Muscle of leg (tissue), 11 donors: ENCODE results near the gene TIPARP. TPM values are rescaled to one million over a fixed set of nuclear protein-coding genes. Genes with fewer than 3 reads are reported as not detected.
"Not testable (repeated sequence)": the region's sequence is repeated elsewhere in the genome, so short reads cannot be mapped to it uniquely, and the experiment has no call there.

Experiments
- DNase-seq: peaks from one replicate; pipeline ENCODE4 v3.0.0; 2013
- H3K27ac ChIP-seq: one replicate; pipeline ENCODE4 v1.5.1; 2013; ENCODE audit warnings: mild to moderate bottlenecking, low read length, control low read depth
- H3K27me3 ChIP-seq: one replicate; pipeline ENCODE4 v1.6.1; 2013; ENCODE audit warnings: low read length; ENCODE audit not compliant: control insufficient read depth, insufficient read depth
- H3K36me3 ChIP-seq: one replicate; pipeline ENCODE4 v1.6.1; 2013; ENCODE audit warnings: low read length; ENCODE audit not compliant: control insufficient read depth, insufficient read depth
- H3K4me1 ChIP-seq: one replicate; pipeline ENCODE4 v1.6.1; 2013; ENCODE audit warnings: low read length; ENCODE audit not compliant: control insufficient read depth, insufficient read depth
- H3K4me3 ChIP-seq: one replicate; pipeline ENCODE4 v1.5.1; 2013; ENCODE audit warnings: low read length, control low read depth
- H3K9me3 ChIP-seq: replicated peaks from 2 replicates; pipeline ENCODE4 v1.6.1; 2013; ENCODE audit warnings: low read depth, low read length; ENCODE audit not compliant: control insufficient read depth
- WGBS: methylation state at CpG from one replicate; pipeline ENCODE4 v1.1.5; 2013; ENCODE audit warnings: missing lambda C conversion rate; ENCODE audit not compliant: insufficient coverage; 5-methylcytosine and 5-hydroxymethylcytosine counted together
- polyA plus RNA-seq, 8 donors: library from polyadenylated mRNA; unstranded; fragments of 120-200 nt; gene quantifications; one replicate each; pipeline versions ENCODE4 v1.2.1 to v1.2.3, GENCODE V29; 2013; ENCODE audit warnings: inconsistent platforms in 1 of 8, low replicate concordance in 1 of 8; ENCODE audit not compliant: insufficient read length in 8 of 8, insufficient read depth in 1 of 8
- total RNA-seq: library from RNA; stranded (reverse); fragments of 120-200 nt; gene quantifications from one replicate; pipeline ENCODE4 v1.2.4, GENCODE V29; 2013

Gene TIPARP
- total and polyA plus RNA-seq, 9 donors = 5.1 to 11.5 (median 7.3) TPM

DNA sequence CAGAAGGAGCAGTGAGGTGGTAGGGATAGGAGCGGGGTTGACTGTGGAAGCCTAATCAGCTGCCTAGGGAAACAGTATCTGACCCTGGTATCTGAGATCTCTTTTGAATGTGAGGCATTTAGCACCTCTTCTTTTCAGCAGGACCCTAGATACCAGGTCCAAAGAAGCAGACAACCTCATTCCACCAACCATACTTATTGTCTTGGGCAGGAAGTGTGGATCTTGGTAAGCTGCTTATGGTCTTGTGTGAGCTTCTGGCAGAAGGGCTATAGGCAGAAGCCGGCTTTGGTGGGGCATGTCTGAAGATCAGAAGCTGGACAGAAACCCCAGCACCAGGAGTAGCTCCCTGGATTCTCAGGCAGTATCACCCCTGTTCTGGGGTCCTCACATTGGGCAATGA lies 65.6 kb downstream of the TIPARP start:
- H3K27me3 ChIP-seq = no peaks in the 10 kb centered on the region
- DNase-seq = no peak
- no peaks in the 10 kb centered on the region for H3K9me3 ChIP-seq
- H3K36me3 ChIP-seq = no peaks in the 10 kb centered on the region
- WGBS = 100% methylated on average over 1 of the region's 2 CpGs
- H3K4me1 ChIP-seq = peaks cover 6% of the 10 kb centered on the region
- H3K27ac ChIP-seq = no peak overlapping the region
- H3K4me3 ChIP-seq = no peak overlapping the region

DNA sequence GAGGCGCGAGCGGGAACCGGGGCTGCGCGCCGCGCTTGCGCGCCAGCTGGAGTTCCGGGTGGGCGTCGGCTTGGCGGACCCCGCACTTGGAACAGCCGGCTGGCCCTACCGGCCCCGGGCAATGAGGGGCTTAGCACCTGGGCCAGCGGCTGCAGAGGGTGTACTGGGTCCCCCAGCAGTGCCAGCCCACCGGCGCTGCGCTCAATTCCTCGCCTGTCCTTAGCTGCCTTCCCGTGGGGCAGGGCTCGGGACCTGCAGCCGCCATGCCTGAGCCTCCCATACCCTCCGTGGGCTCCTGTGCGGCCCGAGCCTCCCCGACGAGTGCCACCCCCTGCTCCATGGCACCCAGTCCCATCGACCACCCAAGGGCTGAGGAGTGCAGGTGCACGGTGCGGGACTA lies 66.2 kb downstream of the TIPARP start:
- H3K27me3 ChIP-seq, H3K9me3 ChIP-seq, DNase-seq, H3K36me3 ChIP-seq, H3K27ac ChIP-seq, H3K4me1 ChIP-seq, H3K4me3 ChIP-seq: not testable (repeated sequence)
- WGBS = over 99% methylated on average over 22 of the region's 34 CpGs

DNA sequence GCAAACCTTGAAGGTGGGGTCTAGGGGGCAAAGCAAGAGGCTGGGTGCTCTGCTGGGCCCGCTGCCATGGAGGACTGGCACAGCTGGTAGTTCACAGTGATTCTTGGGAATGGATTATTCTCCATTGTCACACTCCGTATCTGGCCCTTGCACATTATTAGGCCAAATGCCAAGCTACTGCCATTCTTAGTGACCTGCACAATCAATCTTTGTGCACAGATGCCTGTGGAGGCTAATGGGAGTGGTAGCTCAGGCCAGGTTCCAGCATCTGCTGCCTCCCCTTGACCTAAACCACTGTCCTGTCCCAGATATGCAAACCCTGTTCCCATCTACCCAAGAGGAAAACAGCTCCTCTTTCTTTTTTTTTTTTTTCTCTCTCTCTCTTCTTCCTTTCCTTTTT lies 67.5 kb downstream of the TIPARP start:
- Histone ChIP-seq H3K9me3 (no peaks in the 10 kb centered on the region), H3K27me3 (no peaks in the 10 kb centered on the region), H3K36me3 (no peaks in the 10 kb centered on the region), H3K27ac (no peak overlapping the region), H3K4me1 (peaks cover 6% of the 10 kb centered on the region), H3K4me3 (no peak overlapping the region)
- DNase-seq = peak; percentile 19
- 83% methylated on average over 1 of the region's 2 CpGs for WGBS

GRCh38 chr3:156742401-156742800 lies 68.0 kb downstream of the TIPARP start:
- Histone ChIP-seq H3K36me3 (no peaks in the 10 kb centered on the region), H3K4me3 (no peak overlapping the region), H3K27ac (no peak overlapping the region), H3K9me3 (peaks cover 4% of the 10 kb centered on the region), H3K27me3 (no peaks in the 10 kb centered on the region), H3K4me1 (peaks cover 6% of the 10 kb centered on the region)
- DNase-seq = no peak

- no peak overlapping the region for H3K27ac ChIP-seq
- WGBS = 85% methylated on average over 4 of the region's 5 CpGs
- no peak for DNase-seq
- no peaks in the 10 kb centered on the region for H3K36me3 ChIP-seq
- H3K4me1 ChIP-seq = peaks cover 9% of the 10 kb centered on the region
- no peak overlapping the region for H3K4me3 ChIP-seq
- H3K9me3 ChIP-seq = peaks cover 4% of the 10 kb centered on the region
- H3K27me3 ChIP-seq = no peaks in the 10 kb centered on the region
These were observed 69.5 kb downstream of the TIPARP start for GRCh38 chr3:156743859-156744258.

DNA sequence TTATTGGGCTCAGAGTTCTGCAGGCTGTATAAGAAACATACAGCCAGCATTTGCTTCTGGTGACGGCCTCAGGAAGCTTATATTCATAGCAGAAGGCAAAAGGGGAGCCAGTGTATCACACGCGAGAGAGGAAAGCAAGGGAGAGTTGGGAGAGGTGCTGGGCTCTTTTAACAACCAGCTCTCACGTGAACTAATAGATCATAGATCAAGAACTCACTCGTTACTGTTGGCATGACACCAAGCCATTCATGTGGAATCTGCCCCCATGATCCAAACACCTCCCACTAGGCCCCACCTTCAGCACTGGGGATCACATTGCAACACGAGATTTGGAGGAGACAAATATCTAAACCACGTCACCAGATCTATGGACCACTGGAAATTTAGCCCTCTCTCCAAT lies 70.2 kb downstream of the TIPARP start:
- WGBS = 72% methylated on average over 6 of the region's 7 CpGs
- H3K4me1 ChIP-seq = peaks cover 13% of the 10 kb centered on the region
- peaks cover 4% of the 10 kb centered on the region for H3K9me3 ChIP-seq
- no peak for DNase-seq
- H3K27me3 ChIP-seq = no peaks in the 10 kb centered on the region
- H3K27ac ChIP-seq = no peak overlapping the region
- H3K4me3 ChIP-seq = no peak overlapping the region
- H3K36me3 ChIP-seq = no peaks in the 10 kb centered on the region

- H3K4me1 ChIP-seq = peaks cover 19% of the 10 kb centered on the region
- H3K27ac ChIP-seq = no peak overlapping the region
- peaks cover 4% of the 10 kb centered on the region for H3K9me3 ChIP-seq
- H3K4me3 ChIP-seq = no peak overlapping the region
- no peaks in the 10 kb centered on the region for H3K27me3 ChIP-seq
- no CpG with 5 or more reads among the region's 1 CpG for WGBS
- DNase-seq = no peak
- H3K36me3 ChIP-seq = no peaks in the 10 kb centered on the region
These were observed 71.4 kb downstream of the TIPARP start for GRCh38 chr3:156745766-156746165.

GRCh38 chr3:156747046-156747445 lies 72.7 kb downstream of the TIPARP start:
- DNase-seq = no peak
- H3K36me3 ChIP-seq = no peaks in the 10 kb centered on the region
- no CpG with 5 or more reads among the region's 1 CpG for WGBS
- H3K27me3 ChIP-seq = no peaks in the 10 kb centered on the region
- no peak overlapping the region for H3K4me3 ChIP-seq
- H3K9me3 ChIP-seq = peaks cover 4% of the 10 kb centered on the region
- peaks cover 23% of the 10 kb centered on the region for H3K4me1 ChIP-seq
- no peak overlapping the region for H3K27ac ChIP-seq

- no peaks in the 10 kb centered on the region for H3K27me3 ChIP-seq
- no peaks in the 10 kb centered on the region for H3K36me3 ChIP-seq
- 41% methylated on average over 3 of the region's 5 CpGs for WGBS
- H3K4me3 ChIP-seq = no peak overlapping the region
- peaks cover 21% of the 10 kb centered on the region for H3K4me1 ChIP-seq
- peaks cover 4% of the 10 kb centered on the region for H3K9me3 ChIP-seq
- DNase-seq = peak; percentile 60
- H3K27ac ChIP-seq = peak overlapping the region; percentile 18
These were observed 74.9 kb downstream of the TIPARP start for GRCh38 chr3:156749244-156749643.

- WGBS = 43% methylated on average over 1 of the region's 3 CpGs
- no peaks in the 10 kb centered on the region for H3K27me3 ChIP-seq
These were observed 75.9 kb downstream of the TIPARP start for GRCh38 chr3:156750191-156750873.

DNA sequence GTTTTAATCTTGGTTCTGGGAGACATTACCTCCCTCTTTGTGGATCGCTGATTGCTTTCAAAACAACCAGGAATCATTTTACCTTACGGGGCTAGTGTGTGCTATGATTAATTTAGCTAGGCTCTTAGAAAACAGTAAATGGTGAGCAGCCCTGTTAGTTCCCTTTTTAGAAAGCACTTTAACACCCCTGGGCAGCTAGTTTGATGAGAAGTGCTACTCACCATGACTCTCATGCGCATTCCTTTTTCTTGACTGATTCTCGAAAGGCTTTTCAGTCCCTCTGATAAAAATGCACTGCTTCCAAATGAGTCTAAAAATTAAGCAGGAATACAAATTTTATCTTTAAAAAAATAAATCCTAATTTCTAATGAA lies 76.5 kb downstream of the TIPARP start:
- Histone ChIP-seq H3K36me3 (no peaks in the 10 kb centered on the region), H3K4me1 (peaks cover 21% of the 10 kb centered on the region), H3K4me3 (no peak overlapping the region), H3K27ac (peak overlapping the region; percentile 54), H3K27me3 (no peaks in the 10 kb centered on the region), H3K9me3 (peaks cover 4% of the 10 kb centered on the region)
- DNase-seq = no peak
- 100% methylated on average over 2 of the region's 4 CpGs for WGBS

More at GRCh38 chr3:156750191-156750873, 75.9 kb downstream of the TIPARP start:
- Histone ChIP-seq H3K4me3 (no peak overlapping the region), H3K9me3 (peaks cover 4% of the 10 kb centered on the region), H3K4me1 (peaks cover 21% of the 10 kb centered on the region), H3K27ac (peak overlapping the region; percentile 54), H3K36me3 (no peaks in the 10 kb centered on the region)
- peak; percentile 38 for DNase-seq
